Fibroblast of lung (primary cell): ENCODE data around the gene EVX2. TPM values are rescaled to one million over a fixed set of nuclear protein-coding genes. Genes with fewer than 3 reads are reported as not detected.
A peak's percentile ranks its signal among the peaks of the same experiment; 100 is the strongest.

ENCODE experiments used
- DNase-seq, 2 donors: peaks; one replicate each; pipeline versions ENCODE4 v3.0.0 to v3.0.0-alpha.2; 2010; ENCODE audit warnings: low read depth in 2 of 2
- H2AFZ ChIP-seq: 2 replicates; pipeline ENCODE4 v1.5.1; 2012; ENCODE audit warnings: low read length, control low read depth, inconsistent platforms
- H3K27ac ChIP-seq: 2 replicates; pipeline ENCODE4 v1.5.1; 2011; ENCODE audit warnings: low read length, control low read depth; ENCODE audit not compliant: insufficient read depth
- H3K27me3 ChIP-seq: 2 replicates; pipeline ENCODE4 v1.5.1; 2011; ENCODE audit warnings: mild to moderate bottlenecking, low read length; ENCODE audit not compliant: control insufficient read depth, insufficient read depth
- H3K36me3 ChIP-seq: 2 replicates; pipeline ENCODE4 v1.5.1; 2011; ENCODE audit warnings: low read length; ENCODE audit not compliant: control insufficient read depth, insufficient read depth
- H3K4me1 ChIP-seq: 2 replicates; pipeline ENCODE4 v1.5.1; 2011; ENCODE audit warnings: low read length; ENCODE audit not compliant: control insufficient read depth, insufficient read depth; ENCODE audit errors: extremely low read depth
- H3K4me2 ChIP-seq: 2 replicates; pipeline ENCODE4 v1.5.1; 2011; ENCODE audit warnings: low read length, control low read depth; ENCODE audit not compliant: insufficient read depth; ENCODE audit errors: extremely low read depth
- H3K4me3 ChIP-seq, 4 experiments: fragments of 200-600 bp in 1 of 4; sonication (generic) in 1 of 4; replicated peaks in 1 of 4; 2 replicates each; pipeline ENCODE4 v1.5.1; 2011 to 2016; ENCODE audit warnings: low read length in 4 of 4, low read depth in 3 of 4, mild to moderate bottlenecking in 3 of 4, control low read depth in 2 of 4, inconsistent platforms in 1 of 4, mixed read lengths in 1 of 4; ENCODE audit not compliant: insufficient read depth in 1 of 4; ENCODE audit errors: control extremely low read depth in 1 of 4
- H3K79me2 ChIP-seq: 2 replicates; pipeline ENCODE4 v1.5.1; 2012; ENCODE audit warnings: mild to moderate bottlenecking, low read length, inconsistent platforms; ENCODE audit not compliant: control insufficient read depth, insufficient read depth
- H3K9ac ChIP-seq: 2 replicates; pipeline ENCODE4 v1.5.1; 2011; ENCODE audit warnings: mild to moderate bottlenecking, low read length, control low read depth; ENCODE audit not compliant: insufficient read depth
- H3K9me3 ChIP-seq: 2 replicates; pipeline ENCODE4 v1.5.1; 2012; ENCODE audit warnings: low read depth, low read length; ENCODE audit not compliant: control insufficient read depth, insufficient read depth
- H4K20me1 ChIP-seq: 2 replicates; pipeline ENCODE4 v1.5.1; 2011; ENCODE audit warnings: low read length; ENCODE audit not compliant: control insufficient read depth, insufficient read depth; ENCODE audit errors: extremely low read depth
- EZH2 ChIP-seq: IDR thresholded peaks from 2 replicates; pipeline ENCODE4 v1.5.1; 2012; ENCODE audit warnings: low read length, control low read depth, mild to moderate bottlenecking; ENCODE audit errors: missing control alignments
- polyA plus RNA-seq, 2 donors: library from polyadenylated mRNA; depleted of rRNA in 1 of 2; stranded (reverse) in 1 of 2; unstranded in 1 of 2; fragments of >200 nt; gene quantifications; 2 replicates each; pipeline ENCODE4 v1.2.1, GENCODE V29; 2011 to 2012; ENCODE audit warnings: missing spikeins in 1 of 2
- total RNA-seq: library from RNA; depleted of rRNA; stranded (reverse); fragments of >200 nt; gene quantifications from 2 replicates; pipeline ENCODE4 v1.2.1, GENCODE V29; 2014
- TF ChIP-seq, protein P1 (sequence below), 2 donors: IDR thresholded peaks in 1 of 2; conservative IDR thresholded peaks in 1 of 2; 1 replicate in 1 of 2; 2 replicates in 1 of 2; pipeline ENCODE4 v1.5.1; 2011 to 2012; ENCODE audit warnings: low read length in 2 of 2, control low read depth in 1 of 2, inconsistent platforms in 1 of 2, low read depth in 1 of 2, mild to moderate bottlenecking in 1 of 2

Gene EVX2
- total and polyA plus RNA-seq, 2 donors (not counting 1 experiment from before 2014, with no cell fraction given): not detected

DNA sequence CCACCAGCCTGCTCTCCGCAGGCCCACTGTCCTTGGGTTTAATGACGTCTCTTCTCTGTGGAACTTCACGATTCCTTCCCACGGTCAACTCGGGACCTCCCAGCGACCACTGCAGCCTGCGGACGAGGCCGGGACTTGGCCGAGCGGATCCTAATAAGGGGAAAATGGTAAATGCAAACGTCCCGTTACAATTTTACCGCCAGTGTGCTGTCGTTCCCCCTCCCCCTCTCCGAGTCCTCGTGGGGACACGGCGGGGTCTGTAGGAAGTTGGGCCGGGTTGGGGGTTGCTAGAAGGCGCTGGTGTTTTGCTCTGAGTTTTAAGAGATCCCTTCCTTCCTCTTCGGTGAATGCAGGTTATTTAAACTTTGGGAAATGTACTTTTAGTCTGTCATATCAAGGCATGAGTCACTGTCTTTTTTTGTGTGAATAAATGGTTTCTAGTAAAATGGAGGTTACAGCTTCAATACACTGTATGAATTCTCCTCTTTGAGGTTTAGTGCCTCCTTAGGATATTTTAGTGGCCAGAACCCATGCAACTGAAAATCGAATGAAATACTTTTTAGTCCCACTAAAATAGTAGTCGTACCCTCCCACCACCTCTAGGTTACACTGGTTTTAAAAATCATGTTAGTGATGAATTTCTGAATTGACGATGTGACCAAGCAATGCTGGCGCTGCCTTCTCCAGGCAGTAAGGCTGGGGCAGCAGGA lies 25.6 kb upstream of the EVX2 start:
- TF ChIP-seq, protein P1, sequence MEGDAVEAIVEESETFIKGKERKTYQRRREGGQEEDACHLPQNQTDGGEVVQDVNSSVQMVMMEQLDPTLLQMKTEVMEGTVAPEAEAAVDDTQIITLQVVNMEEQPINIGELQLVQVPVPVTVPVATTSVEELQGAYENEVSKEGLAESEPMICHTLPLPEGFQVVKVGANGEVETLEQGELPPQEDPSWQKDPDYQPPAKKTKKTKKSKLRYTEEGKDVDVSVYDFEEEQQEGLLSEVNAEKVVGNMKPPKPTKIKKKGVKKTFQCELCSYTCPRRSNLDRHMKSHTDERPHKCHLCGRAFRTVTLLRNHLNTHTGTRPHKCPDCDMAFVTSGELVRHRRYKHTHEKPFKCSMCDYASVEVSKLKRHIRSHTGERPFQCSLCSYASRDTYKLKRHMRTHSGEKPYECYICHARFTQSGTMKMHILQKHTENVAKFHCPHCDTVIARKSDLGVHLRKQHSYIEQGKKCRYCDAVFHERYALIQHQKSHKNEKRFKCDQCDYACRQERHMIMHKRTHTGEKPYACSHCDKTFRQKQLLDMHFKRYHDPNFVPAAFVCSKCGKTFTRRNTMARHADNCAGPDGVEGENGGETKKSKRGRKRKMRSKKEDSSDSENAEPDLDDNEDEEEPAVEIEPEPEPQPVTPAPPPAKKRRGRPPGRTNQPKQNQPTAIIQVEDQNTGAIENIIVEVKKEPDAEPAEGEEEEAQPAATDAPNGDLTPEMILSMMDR (conservative IDR thresholded peaks at IDR 0.05 in 1 of 2, IDR thresholded peaks at IDR 0.05 in 1 of 2; ENCODE audit: low read depth in 1 of 2, low read length in 2 of 2): no peak
- TF ChIP-seq EZH2: peak; percentile 72
- Histone ChIP-seq H3K4me3 (no peak overlapping the region), H2AFZ (no peak overlapping the region), H3K79me2 (no peaks in the 10 kb centered on the region), H3K27ac (no peak overlapping the region), H4K20me1 (no peaks in the 10 kb centered on the region), H3K36me3 (no peaks in the 10 kb centered on the region), H3K4me2 (no peak overlapping the region), H3K9me3 (no peaks in the 10 kb centered on the region), H3K9ac (no peak overlapping the region), H3K27me3 (peaks cover 75% of the 10 kb centered on the region), H3K4me1 (no peaks in the 10 kb centered on the region)
- DNase-seq: no peak

DNA sequence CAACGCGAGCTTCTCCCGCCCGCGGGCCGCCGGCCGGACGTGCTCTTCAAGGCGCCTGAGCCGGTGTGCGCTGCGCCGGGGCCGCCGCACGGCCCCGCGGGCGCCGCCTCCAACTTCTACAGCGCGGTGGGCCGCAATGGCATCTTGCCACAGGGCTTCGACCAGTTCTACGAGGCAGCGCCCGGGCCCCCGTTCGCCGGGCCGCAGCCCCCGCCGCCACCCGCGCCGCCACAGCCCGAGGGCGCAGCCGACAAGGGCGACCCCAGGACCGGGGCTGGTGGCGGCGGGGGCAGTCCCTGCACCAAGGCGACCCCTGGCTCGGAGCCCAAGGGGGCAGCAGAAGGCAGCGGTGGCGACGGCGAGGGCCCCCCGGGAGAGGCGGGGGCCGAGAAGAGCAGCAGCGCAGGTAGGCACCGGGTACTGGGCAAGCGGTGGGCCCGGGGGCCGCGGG lies 24.0 kb upstream of the EVX2 start:
- Histone ChIP-seq H3K79me2 (no peaks in the 10 kb centered on the region), H3K4me1 (no peaks in the 10 kb centered on the region), H3K27me3 (peaks cover 77% of the 10 kb centered on the region), H3K36me3 (no peaks in the 10 kb centered on the region), H3K4me2 (no peak overlapping the region), H3K4me3 (no peak overlapping the region), H3K27ac (no peak overlapping the region), H4K20me1 (no peaks in the 10 kb centered on the region), H3K9me3 (no peaks in the 10 kb centered on the region), H3K9ac (no peak overlapping the region), H2AFZ (no peak overlapping the region)
- TF ChIP-seq, protein P1 (conservative IDR thresholded peaks at IDR 0.05 in 1 of 2, IDR thresholded peaks at IDR 0.05 in 1 of 2; ENCODE audit: low read depth in 1 of 2, low read length in 2 of 2): no peak
- TF ChIP-seq EZH2: no peak
- DNase-seq: no peak

DNA sequence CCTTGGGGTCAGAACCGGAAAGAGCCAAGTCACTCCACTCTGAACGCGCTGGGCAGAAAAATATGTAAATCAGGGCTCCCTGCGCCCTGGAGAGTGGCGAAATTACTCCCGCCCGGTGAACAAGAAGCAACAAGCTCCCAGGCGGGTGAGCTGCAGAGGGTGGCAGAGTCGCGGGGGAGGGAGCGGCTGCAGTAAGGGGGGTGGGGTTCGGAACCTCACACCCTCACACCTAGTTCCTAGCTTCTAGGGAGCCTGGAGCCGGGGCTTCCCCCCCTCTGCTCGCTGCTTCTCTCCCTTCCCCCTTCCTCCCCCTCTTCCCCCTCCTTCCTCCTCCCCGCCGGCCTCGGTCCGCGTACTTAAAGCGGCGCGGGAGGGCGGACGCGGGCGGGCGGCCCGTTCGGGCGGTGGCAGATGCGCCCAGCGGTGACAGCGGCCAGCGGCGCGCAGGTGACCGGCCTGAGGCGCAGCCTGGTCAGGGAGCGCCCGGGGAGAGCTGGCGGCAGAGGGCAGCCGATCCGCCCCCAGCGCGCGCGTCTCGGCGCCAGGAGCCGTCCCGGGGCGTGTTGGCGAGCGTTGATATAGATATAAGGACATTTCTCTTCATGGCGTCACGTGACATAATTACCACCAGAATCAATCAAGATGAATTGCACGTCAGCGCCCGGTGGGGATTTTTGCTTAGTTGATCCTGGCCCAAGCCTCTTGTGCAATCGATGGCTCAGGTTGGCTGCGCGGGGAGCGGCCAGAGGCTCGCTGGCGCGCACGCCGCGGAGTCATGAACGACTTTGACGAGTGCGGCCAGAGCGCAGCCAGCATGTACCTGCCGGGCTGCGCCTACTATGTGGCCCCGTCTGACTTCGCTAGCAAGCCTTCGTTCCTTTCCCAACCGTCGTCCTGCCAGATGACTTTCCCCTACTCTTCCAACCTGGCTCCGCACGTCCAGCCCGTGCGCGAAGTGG lies 23.1 kb upstream of the EVX2 start, which contains the start of gene HOXD11:
HOXD11 (plus strand) TSS at position 700 of the 959 bp plus-strand sequence; CDS start at position 776, 76 bp downstream.
- Histone ChIP-seq H2AFZ (no peak within 1 kb of the TSS), H3K9me3 (no peaks in the 10 kb centered on the region), H3K9ac (no peak within 1 kb of the TSS), H4K20me1 (no peaks in the 10 kb centered on the region), H3K4me2 (no peak within 1 kb of the TSS), H3K79me2 (no peaks in the 10 kb centered on the region), H3K27me3 (peaks cover 75% of the 10 kb centered on the region), H3K27ac (no peak within 1 kb of the TSS), H3K4me1 (no peaks in the 10 kb centered on the region), H3K4me3 (no peak within 1 kb of the TSS), H3K36me3 (no peaks in the 10 kb centered on the region)
- DNase-seq: peak in 1 of 2 donors; percentile 9
- TF ChIP-seq, protein P1 (conservative IDR thresholded peaks at IDR 0.05 in 1 of 2, IDR thresholded peaks at IDR 0.05 in 1 of 2; ENCODE audit: low read depth in 1 of 2, low read length in 2 of 2): no peak
- TF ChIP-seq EZH2: peak; percentile 99
